ENCODE data around the gene SPOCK1. TPM values are rescaled to one million over a fixed set of nuclear protein-coding genes. Genes with fewer than 3 reads are reported as not detected.

The SPOCK1 gene
- total and polyA plus RNA-seq, 9 of the 15 experiments (the other 6 are each of a cell fraction or from before 2014, with no cell fraction given), result 0.01 to 0.35 (median 0.04) TPM; not detected in 6

GRCh38 chr5:137236849-137237507 is 262.1 kb downstream of the SPOCK1 start:
- H4K20me1 ChIP-seq (replicated peaks; ENCODE audit: control insufficient read depth, insufficient read depth, low read length), result no peaks in the 10 kb centered on the region
- no peak overlapping the region for H3K27ac ChIP-seq (ENCODE audit: extremely low read depth, low read depth, low read length)
- ChIA-PET CTCF (ENCODE audit: low intra/inter-chr PET ratio) (no interaction called here), POLR2A (no interaction called here)
- intact Hi-C loops (cut with micrococcal nuclease) (no loop called here), in situ Hi-C loops (cut with MboI) (no loop called here)
- no peak overlapping the region for H3K4me2 ChIP-seq (ENCODE audit: insufficient read depth, low read length)
- H3K9me3 ChIP-seq (replicated peaks; ENCODE audit: control insufficient read depth, insufficient read depth, low read depth, low read length), result no peaks in the 10 kb centered on the region
- ATAC-seq (no peak), DNase-seq (ENCODE audit: extremely low read depth in 1 of 4, low spot score in 3 of 4) (no peak), FAIRE-seq (no peak)
- no TSS peak for BruUV-seq (replicated peaks)
- WGBS (ENCODE audit: insufficient coverage, low coverage, missing lambda C conversion rate), result 3% methylated on average over 5 of the region's 5 CpGs
- no peak overlapping the region for H2AFZ ChIP-seq (ENCODE audit: low read depth, low read length)
- no peaks in the 10 kb centered on the region for H3K27me3 ChIP-seq (ENCODE audit: control insufficient read depth in 2 of 2, insufficient read depth in 2 of 2, low read length in 2 of 2)
- H3K36me3 ChIP-seq (ENCODE audit: control insufficient read depth, insufficient read depth, low read length), result no peaks in the 10 kb centered on the region
- H3K9ac ChIP-seq (ENCODE audit: insufficient read depth in 1 of 2, low read depth in 2 of 2, low read length in 2 of 2), result no peak overlapping the region
- no peaks in the 10 kb centered on the region for H3K9me1 ChIP-seq (ENCODE audit: control insufficient read depth, insufficient read depth, low read length)
- H3K4me1 ChIP-seq (replicated peaks in 1 of 2; ENCODE audit: control insufficient read depth in 2 of 2, insufficient read depth in 2 of 2, low read length in 2 of 2), result no peaks in the 10 kb centered on the region
- no peak overlapping the region for H3K4me3 ChIP-seq
- no peaks in the 10 kb centered on the region for H3K79me2 ChIP-seq (ENCODE audit: control insufficient read depth, insufficient read depth, low read length)
- TF ChIP-seq HDAC1 (IDR thresholded peaks at IDR 0.05) (no peak), EP400 (IDR thresholded peaks at IDR 0.05) (no peak), NCOA2 (IDR thresholded peaks at IDR 0.05; ENCODE audit: partially characterized antibody in 2 of 2) (no peak), SMC3 (conservative IDR thresholded peaks at IDR 0.05; ENCODE audit: insufficient read depth, low read depth, low read length) (no peak), ZFPM2 (CRISPR knock-in tag; IDR thresholded peaks at IDR 0.05) (no peak), ZNF695 (CRISPR knock-in tag; IDR thresholded peaks at IDR 0.05) (no peak), ZNF146 (CRISPR knock-in tag; IDR thresholded peaks at IDR 0.05; ENCODE audit: unreplicated experiment) (no peak), ZBTB40 (IDR thresholded peaks at IDR 0.05) (no peak), ZBTB40 (CRISPR knock-in tag; IDR thresholded peaks at IDR 0.05) (no peak), ZBTB7A (IDR thresholded peaks at IDR 0.05; ENCODE audit: borderline replicate concordance, control insufficient read depth, low read depth, low read length) (no peak), HNRNPH1 (optimal IDR thresholded peaks at IDR 0.05; ENCODE audit: low read depth, low read length) (no peak), ZNF785 (CRISPR knock-in tag; IDR thresholded peaks at IDR 0.05) (no peak), GTF2A2 (tag; IDR thresholded peaks at IDR 0.05) (no peak)
- TF ChIP-seq, protein P1, sequence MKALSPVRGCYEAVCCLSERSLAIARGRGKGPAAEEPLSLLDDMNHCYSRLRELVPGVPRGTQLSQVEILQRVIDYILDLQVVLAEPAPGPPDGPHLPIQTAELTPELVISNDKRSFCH (CRISPR knock-in tag; IDR thresholded peaks at IDR 0.05), result no peak
- TF ChIP-seq, protein P1 (tag; IDR thresholded peaks at IDR 0.05), result no peak
